Fibroblast of peridontal ligament (primary cell): ENCODE data around the gene SKA2.
A peak's percentile ranks its signal among the peaks of the same experiment; 100 is the strongest.
"Not testable (repeated sequence)": the region's sequence is repeated elsewhere in the genome, so short reads cannot be mapped to it uniquely, and the experiment has no call there.

Experiments
- DNase-seq: peaks from one replicate; pipeline ENCODE4 v3.0.0-alpha.2; 2010; ENCODE audit errors: extremely low read depth

SKA2 gene

GRCh38 chr17:59097876-59098275, 57.1 kb downstream of the SKA2 start:
- no peak for DNase-seq

- DNase-seq: no peak
These were observed 60.0 kb downstream of the SKA2 start for GRCh38 chr17:59094861-59095530.

- peak; percentile 96 for DNase-seq
These were observed 61.2 kb downstream of the SKA2 start for GRCh38 chr17:59093702-59094231.

- DNase-seq: no peak
These were observed 61.8 kb downstream of the SKA2 start for GRCh38 chr17:59093145-59093701.

GRCh38 chr17:59090593-59090992, 64.4 kb downstream of the SKA2 start:
- not testable (repeated sequence) for DNase-seq

- no peak for DNase-seq
These were observed 70.8 kb downstream of the SKA2 start for GRCh38 chr17:59084154-59084553.

GRCh38 chr17:59074494-59074893, 80.5 kb downstream of the SKA2 start:
- peak; percentile 70 for DNase-seq

GRCh38 chr17:59073972-59074371, 81.0 kb downstream of the SKA2 start:
- DNase-seq: no peak

GRCh38 chr17:59069856-59070255, 85.1 kb downstream of the SKA2 start:
- no peak for DNase-seq

- DNase-seq: no peak
These were observed 87.2 kb downstream of the SKA2 start for GRCh38 chr17:59067756-59068155.

GRCh38 chr17:59067340-59067739, 87.6 kb downstream of the SKA2 start:
- DNase-seq: no peak

GRCh38 chr17:59062509-59062908, 92.5 kb downstream of the SKA2 start:
- DNase-seq: no peak
